ENCODE results near the gene RPS6KC1.

DNA sequence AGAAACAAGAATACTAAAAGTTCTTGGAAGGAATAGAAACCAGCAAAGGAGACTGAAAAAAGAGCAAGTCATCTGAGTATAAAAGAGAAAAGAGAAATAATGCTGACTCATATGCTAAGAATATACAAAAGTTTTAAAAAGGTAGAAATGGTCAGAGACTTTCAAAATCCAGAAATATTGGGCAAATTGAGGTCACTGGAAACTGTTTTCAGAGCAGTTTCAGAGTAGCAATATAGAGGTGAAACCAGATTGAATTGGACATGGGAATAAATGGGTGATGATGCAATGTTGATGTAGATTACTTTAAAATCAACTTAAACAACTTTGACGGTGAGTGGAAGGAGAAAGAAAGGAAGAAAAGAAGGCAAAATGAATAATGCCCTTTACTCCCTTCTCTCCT lies 1.8 kb upstream of the RPS6KC1 start:
- TF ChIP-seq, protein P1, sequence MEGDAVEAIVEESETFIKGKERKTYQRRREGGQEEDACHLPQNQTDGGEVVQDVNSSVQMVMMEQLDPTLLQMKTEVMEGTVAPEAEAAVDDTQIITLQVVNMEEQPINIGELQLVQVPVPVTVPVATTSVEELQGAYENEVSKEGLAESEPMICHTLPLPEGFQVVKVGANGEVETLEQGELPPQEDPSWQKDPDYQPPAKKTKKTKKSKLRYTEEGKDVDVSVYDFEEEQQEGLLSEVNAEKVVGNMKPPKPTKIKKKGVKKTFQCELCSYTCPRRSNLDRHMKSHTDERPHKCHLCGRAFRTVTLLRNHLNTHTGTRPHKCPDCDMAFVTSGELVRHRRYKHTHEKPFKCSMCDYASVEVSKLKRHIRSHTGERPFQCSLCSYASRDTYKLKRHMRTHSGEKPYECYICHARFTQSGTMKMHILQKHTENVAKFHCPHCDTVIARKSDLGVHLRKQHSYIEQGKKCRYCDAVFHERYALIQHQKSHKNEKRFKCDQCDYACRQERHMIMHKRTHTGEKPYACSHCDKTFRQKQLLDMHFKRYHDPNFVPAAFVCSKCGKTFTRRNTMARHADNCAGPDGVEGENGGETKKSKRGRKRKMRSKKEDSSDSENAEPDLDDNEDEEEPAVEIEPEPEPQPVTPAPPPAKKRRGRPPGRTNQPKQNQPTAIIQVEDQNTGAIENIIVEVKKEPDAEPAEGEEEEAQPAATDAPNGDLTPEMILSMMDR (IDR thresholded peaks at IDR 0.05; ENCODE audit: extremely low read depth in 1 of 2, insufficient read depth in 1 of 2, low read depth in 1 of 2, low read length in 2 of 2), result no peak
- TF ChIP-seq POLR2A (IDR thresholded peaks at IDR 0.05; ENCODE audit: low read depth, low read length), result no peak
- TF ChIP-seq EZH2 (IDR thresholded peaks at IDR 0.05; ENCODE audit: borderline replicate concordance, low read depth, low read length, severe bottlenecking), result no peak

Measured in endothelial cell of umbilical vein (primary cell).